Right renal pelvis (tissue), 4 donors: Measurements from ENCODE around the gene YPEL3. TPM values are rescaled to one million over a fixed set of nuclear protein-coding genes. Genes with fewer than 3 reads are reported as not detected.
A peak's percentile ranks its signal among the peaks of the same experiment; 100 is the strongest.
"Not testable (repeated sequence)": the region's sequence is repeated elsewhere in the genome, so short reads cannot be mapped to it uniquely, and the experiment has no call there.

Experiments used
- DNase-seq, 4 donors: peaks; one replicate each; pipeline ENCODE4 v3.0.0-alpha.2; 2013; ENCODE audit warnings: low read depth in 4 of 4, low spot score in 3 of 4, missing footprints in 1 of 4
- polyA plus RNA-seq, 4 donors: library from polyadenylated mRNA; unstranded; fragments of 120-200 nt; gene quantifications; one replicate each; pipeline ENCODE4 v1.2.1, GENCODE V29; 2013; ENCODE audit not compliant: insufficient read length in 4 of 4

The YPEL3 gene
- polyA plus RNA-seq, 4 donors, result 56.7 to 78.4 (median 60.1) TPM

DNA sequence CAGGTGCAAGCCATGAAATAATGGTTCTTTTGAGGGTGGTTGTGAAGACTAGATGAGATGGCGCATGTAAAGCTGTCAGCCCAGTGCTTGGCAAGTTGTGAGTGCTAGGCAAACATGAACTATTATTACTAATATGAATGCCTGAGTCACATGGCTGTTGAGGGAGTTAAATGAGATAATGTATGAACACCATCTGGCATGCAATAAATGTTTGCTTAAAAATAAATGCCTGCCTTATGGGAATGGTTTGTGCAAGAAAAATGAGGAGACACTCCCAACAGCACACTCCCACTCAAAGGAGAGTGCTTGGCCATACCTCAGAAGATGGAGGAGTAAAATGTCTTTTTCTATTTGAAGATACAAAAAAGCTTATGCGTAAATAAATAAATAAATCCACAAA lies 23.4 kb upstream of the YPEL3 start:
- no peak for DNase-seq

DNA sequence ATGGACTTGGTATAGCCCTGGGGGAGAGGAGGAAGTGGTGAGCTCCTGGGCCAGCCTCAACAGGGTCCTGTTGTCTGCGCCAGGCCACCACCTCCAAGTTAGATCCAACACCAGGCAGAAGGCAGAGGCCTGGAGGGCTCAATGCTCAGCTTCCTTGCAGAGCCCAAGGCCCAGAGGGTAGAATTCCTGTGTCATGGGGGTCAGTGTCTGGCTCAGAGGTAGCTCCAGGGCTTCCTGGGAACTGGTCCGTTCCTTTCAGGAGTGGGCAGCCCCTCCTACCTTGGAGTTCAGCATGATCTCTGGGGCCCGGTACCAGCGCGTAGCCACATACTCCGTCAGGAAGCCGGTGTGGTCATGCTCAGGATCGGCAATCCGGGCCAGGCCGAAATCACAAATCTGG lies 21.8 kb upstream of the YPEL3 start:
- DNase-seq, result no peak

DNA sequence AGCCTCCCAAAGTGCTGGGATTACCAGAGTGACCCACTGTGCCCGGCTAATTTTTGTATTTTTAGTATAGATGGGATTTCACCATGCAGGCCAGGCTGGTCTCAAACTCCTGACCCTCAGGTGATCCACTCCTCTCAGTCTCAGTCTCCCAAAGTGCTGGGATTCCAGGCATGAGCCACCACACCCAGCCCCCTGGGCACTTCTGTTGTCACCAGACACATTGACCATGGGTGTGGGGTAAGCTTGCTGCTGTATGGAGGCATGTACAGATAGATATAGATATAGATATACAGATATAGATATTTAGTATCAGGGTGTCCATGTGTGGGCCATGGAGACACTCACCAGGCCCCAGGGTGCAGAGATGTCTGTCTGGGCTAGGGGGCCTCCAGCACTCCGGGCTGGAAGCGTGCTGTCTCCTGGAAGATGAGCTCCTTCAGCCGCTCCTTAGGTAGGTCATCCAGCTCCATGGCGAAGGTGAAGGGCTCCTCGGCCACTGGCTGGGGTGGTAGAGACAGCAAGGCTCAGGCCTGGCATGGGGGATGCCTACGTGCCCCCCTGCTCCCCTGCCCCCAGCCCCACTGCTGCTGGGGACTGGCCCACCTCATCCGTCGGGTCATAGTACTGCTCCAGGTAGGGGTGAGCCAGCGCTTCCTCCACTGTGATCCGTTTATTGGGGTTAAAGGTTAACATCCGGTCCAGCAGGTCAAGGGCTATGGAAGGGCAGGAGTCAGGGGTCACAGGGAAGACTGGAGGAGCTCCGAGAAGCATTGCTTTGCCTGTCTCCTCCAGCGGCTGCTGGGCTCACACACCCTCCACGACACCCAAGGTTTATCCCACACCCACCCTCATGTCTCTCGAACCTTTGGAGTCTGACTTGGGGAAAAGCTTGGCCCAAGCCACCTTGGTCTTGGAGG lies 20.5 kb upstream of the YPEL3 start:
- DNase-seq, result no peak

DNA sequence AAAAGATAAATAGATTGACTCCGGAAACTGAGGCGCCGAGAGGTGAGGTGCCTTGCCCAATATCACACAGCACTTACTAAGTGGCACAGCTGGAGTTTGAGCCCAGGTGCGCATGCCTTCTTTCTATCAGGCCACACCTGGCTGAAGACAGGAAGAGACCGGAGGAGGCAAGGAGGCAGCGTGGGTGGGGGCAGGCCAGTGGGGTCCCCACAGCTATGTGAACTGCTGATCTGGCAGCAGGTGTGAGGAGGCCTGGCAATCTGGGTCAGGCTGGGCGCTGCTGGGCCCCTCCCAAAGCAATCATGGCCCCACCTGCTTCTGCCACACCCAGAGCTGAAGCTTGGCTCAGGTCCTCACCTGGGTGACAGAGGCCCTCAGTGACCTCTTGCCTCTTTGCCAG lies 19.2 kb upstream of the YPEL3 start:
- no peak for DNase-seq

GRCh38 chr16:30114833-30115232 lies 18.8 kb upstream of the YPEL3 start:
- DNase-seq, result not testable (repeated sequence)

GRCh38 chr16:30114411-30114810 lies 18.4 kb upstream of the YPEL3 start:
- DNase-seq, result no peak

- no peak for DNase-seq
These were observed 17.8 kb upstream of the YPEL3 start for GRCh38 chr16:30113711-30114333.

GRCh38 chr16:30113031-30113710 lies 17.2 kb upstream of the YPEL3 start, which contains the start of gene GDPD3:
Gene GDPD3, minus strand, starts transcription at chr16:30113537. Its CDS starts 59 bp downstream, at chr16:30113478.
- no peak for DNase-seq

- DNase-seq, result no peak
These were observed 16.4 kb upstream of the YPEL3 start for GRCh38 chr16:30112197-30113030.

DNA sequence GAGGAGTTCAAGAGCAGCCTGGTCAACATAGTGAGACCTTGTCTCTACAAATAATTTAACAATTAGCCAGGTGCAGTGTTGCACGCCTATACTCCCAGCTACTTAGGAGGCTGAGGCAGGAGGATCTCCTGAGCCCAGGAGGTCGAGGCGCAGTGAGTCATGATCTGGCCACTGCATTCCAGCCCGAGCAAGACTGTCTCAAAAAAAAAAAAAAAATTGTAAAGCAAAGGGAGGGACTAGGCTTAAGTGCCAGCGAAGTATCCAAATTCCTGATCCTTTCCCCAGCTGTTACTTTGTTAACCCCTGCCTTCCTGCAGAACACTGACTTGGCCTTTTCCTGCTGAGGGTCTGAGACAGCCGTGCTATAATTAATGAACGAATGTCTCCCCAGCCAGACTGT lies 14.6 kb upstream of the YPEL3 start:
- DNase-seq, result no peak

DNA sequence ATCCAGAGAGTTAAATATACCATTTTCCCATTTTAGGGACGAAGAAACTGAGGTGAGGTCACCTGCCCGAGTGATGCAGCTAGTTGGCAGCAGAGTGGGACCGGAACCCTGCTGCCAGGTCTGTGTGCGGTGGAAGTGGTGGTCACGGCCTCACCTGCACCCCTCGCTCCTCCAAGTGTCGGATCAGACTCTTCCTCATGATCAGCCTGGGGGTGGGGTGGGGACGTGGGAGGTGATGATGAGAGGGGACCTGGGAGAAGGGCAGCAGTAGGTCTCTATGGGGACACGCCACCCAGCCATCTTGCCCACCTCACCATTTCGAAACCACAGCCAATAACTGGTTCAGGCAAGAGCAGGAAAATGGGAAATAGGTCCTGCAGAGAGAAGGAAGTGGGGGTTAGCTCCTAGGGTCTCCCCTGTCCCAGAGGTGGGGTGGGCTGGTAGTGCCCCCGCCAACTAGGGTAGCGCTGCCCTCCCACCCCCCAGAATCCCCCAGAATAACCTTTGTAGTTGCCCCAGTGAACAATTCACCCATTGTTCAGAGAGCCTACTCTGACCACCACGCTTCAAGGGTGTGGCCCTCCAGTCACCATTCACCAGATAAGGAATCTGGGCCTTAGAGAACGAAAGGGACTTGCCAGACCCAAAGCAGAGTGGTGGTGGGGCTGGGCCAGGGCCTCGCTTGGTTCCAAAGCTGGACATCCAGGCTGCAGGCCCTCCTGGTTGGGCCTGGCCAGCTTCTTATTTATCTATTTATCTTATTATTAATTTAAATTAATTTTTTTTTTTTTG lies 12.2 kb upstream of the YPEL3 start:
- DNase-seq, result no peak

GRCh38 chr16:30104492-30104891 lies 8.5 kb upstream of the YPEL3 start:
- no peak for DNase-seq

DNA sequence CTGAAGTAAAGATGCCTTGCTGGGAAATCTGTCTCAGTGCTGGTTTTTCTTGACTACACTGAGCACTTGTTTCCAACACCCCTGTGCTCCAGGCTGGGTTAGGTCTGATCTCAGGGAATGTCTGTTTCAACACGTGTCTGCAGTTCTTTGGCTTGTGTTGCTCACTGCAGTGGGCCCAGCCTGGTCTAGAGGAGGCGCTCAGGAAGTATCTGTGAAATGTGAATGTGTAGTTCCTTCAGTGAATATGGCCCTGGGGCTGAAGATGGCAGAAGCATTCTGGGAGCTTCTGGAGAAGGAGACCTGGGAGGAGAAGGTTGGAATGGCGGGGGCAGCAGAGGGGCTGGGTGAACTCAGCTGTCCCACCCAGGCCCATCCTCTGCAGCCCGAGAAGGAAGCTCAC lies 8.1 kb upstream of the YPEL3 start:
- DNase-seq, result no peak

DNA sequence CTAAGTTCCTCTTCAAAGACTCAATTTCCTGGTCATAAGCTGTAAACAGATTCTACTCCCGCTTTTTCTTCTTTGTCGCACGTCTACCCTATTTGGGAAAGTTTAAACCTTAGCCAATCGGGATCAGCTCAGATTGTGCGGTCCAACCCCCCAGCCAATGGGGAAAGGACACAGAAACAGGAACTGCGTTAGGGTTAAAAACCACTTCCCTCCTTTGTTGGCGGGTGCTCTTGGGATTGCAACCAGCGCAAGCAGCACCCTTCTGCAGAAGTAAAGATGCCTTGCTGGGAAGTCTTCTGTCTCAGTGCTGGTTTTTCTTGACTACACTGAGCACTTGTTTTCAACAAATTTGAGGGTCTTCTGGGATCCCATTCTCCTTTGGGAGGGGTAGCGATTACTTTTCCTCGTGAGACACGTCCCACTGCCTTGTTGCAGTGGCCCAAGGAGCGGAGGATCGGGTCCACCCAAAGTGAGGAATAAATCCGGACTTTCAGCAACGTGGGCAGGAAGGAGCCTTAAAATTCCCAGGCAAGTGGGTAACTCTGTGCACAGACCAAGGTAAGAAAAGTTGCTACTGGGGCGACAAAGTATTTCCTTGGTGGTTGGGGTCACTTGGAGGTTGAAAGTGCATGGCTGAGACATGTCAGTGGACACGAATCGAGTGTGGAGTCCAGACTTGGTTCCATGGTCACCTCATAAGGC lies 1.0 kb upstream of the YPEL3 start:
- no peak for DNase-seq

DNA sequence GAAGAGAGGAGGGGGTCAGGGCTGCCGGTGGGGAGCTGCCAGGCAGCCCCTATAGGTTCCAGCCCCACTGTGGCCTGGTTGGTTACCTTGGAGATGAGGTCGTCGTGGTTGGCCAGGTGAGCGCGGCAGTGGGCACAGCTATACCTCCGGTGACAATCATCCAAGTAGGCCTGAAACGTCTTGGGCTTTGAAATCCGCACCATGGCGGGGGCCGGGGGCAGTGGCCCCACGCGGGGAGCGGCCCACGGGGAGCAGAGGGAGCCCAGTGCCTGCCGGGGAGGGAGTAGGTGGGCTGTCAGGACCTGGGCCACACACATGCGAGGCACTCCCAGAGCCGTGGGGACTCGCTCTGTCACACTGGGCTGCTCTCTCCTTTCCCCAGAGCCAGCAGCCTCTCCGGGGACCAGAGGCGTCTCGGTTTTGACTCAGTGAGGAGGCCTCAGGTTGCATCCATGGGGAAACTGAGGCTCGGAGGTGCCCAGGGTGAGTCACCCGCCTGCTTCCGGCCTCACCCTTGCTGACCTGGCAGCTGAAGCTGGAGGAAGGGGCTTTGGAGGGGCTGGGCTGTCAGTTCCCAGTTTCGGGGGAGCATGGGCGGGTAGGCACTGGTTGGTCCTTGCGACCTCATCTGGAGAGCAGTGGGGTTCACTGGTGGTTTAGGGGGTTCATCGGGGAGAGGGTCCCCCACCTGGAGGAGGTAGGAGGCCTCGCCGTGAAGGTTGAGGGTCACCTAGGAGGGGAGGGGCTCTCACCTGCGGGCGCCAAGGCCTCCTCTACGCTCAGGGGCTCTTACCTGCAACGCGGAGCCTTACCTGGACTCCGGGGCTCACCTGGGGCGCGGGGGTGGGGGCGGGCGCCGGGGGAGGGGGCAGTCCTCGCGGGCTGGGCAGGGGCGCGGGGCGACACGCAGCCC lies 591 bp downstream of the YPEL3 start:
- DNase-seq, result no peak

GRCh38 chr16:30094541-30095165 lies 1.4 kb downstream of the YPEL3 start:
- no peak for DNase-seq

GRCh38 chr16:30092373-30093010 lies 3.5 kb downstream of the YPEL3 start:
- peak in 2 of 4 donors; percentile 40 to 57 for DNase-seq
